H9 (cell line): ENCODE results near the gene LRP1B. TPM values are rescaled to one million over a fixed set of nuclear protein-coding genes. Genes with fewer than 3 reads are reported as not detected.

ENCODE experiments used
- DNase-seq: peaks from one replicate; pipeline ENCODE4 v3.0.0-alpha.2; 2017
- H2AFZ ChIP-seq: one replicate; pipeline ENCODE4 v1.6.1; 2013; ENCODE audit warnings: mild to moderate bottlenecking, low read length, control low read depth, moderate library complexity
- H2AK5ac ChIP-seq: 2 replicates; pipeline ENCODE4 v1.6.1; 2013; ENCODE audit warnings: low read length, control low read depth, mixed read lengths; ENCODE audit not compliant: insufficient read length
- H2BK120ac ChIP-seq: one replicate; pipeline ENCODE4 v1.6.1; 2013; ENCODE audit warnings: low read depth, mild to moderate bottlenecking, low read length, control low read depth, inconsistent platforms; ENCODE audit not compliant: poor library complexity, severe bottlenecking
- H2BK12ac ChIP-seq: 2 replicates; pipeline ENCODE4 v1.6.1; 2013; ENCODE audit warnings: low read length, control low read depth, mixed read lengths, low read depth; ENCODE audit not compliant: insufficient read length
- H2BK15ac ChIP-seq: 2 replicates; pipeline ENCODE4 v1.6.1; 2013; ENCODE audit warnings: low read depth, low read length, control low read depth
- H2BK20ac ChIP-seq: one replicate; pipeline ENCODE4 v1.6.1; 2013; ENCODE audit warnings: low read depth, mild to moderate bottlenecking, low read length, control low read depth, inconsistent platforms; ENCODE audit not compliant: poor library complexity, severe bottlenecking
- H2BK5ac ChIP-seq: 2 replicates; pipeline ENCODE4 v1.6.1; 2013; ENCODE audit warnings: low read length, control low read depth, mixed read lengths; ENCODE audit not compliant: insufficient read length
- H3K14ac ChIP-seq: 2 replicates; pipeline ENCODE4 v1.6.1; 2013; ENCODE audit warnings: low read length, control low read depth; ENCODE audit not compliant: insufficient read depth
- H3K18ac ChIP-seq: 2 replicates; pipeline ENCODE4 v1.6.1; 2013; ENCODE audit warnings: low read depth, mild to moderate bottlenecking, mixed read lengths, low read length, control low read depth; ENCODE audit not compliant: insufficient read length
- H3K23ac ChIP-seq: 2 replicates; pipeline ENCODE4 v1.6.1; 2013; ENCODE audit warnings: low read length, control low read depth, mixed read lengths, low read depth; ENCODE audit not compliant: insufficient read length
- H3K23me2 ChIP-seq: 2 replicates; pipeline ENCODE4 v1.6.1; 2013; ENCODE audit warnings: low read depth, mild to moderate bottlenecking, mixed read lengths, low read length, control low read depth; ENCODE audit not compliant: insufficient read length, poor library complexity, severe bottlenecking
- H3K27ac ChIP-seq: 2 replicates; pipeline ENCODE4 v1.5.1; 2013; ENCODE audit warnings: low read length, control low read depth, mixed read lengths, low read depth; ENCODE audit not compliant: insufficient read length
- H3K27me3 ChIP-seq: 2 replicates; pipeline ENCODE4 v1.6.1; 2013; ENCODE audit warnings: low read length, control low read depth, inconsistent platforms; ENCODE audit not compliant: insufficient read depth
- H3K4ac ChIP-seq: 2 replicates; pipeline ENCODE4 v1.6.1; 2013; ENCODE audit warnings: low read depth, mild to moderate bottlenecking, control low read depth, inconsistent platforms, low read length, moderate library complexity
- H3K4me1 ChIP-seq: 2 replicates; pipeline ENCODE4 v1.6.1; 2013; ENCODE audit warnings: low read length, control low read depth, inconsistent platforms; ENCODE audit not compliant: insufficient read depth
- H3K4me2 ChIP-seq: 2 replicates; pipeline ENCODE4 v1.6.1; 2013; ENCODE audit warnings: low read length, control low read depth, mixed read lengths; ENCODE audit not compliant: insufficient read length, insufficient read depth
- H3K56ac ChIP-seq: 2 replicates; pipeline ENCODE4 v1.6.1; 2013; ENCODE audit warnings: low read depth, mild to moderate bottlenecking, mixed read lengths, low read length, control low read depth; ENCODE audit not compliant: insufficient read length
- H3K79me1 ChIP-seq: 2 replicates; pipeline ENCODE4 v1.6.1; 2013; ENCODE audit warnings: low read depth, mild to moderate bottlenecking, moderate library complexity, low read length, control low read depth, inconsistent platforms; ENCODE audit not compliant: insufficient read depth, poor library complexity, severe bottlenecking
- H3K79me2 ChIP-seq: 2 replicates; pipeline ENCODE4 v1.6.1; 2013; ENCODE audit warnings: low read length, control low read depth, inconsistent platforms; ENCODE audit not compliant: insufficient read depth
- H3K9ac ChIP-seq: 2 replicates; pipeline ENCODE4 v1.6.1; 2013; ENCODE audit warnings: low read length, control low read depth, mixed read lengths; ENCODE audit not compliant: insufficient read length; ENCODE audit errors: extremely low read depth
- H3K9me3 ChIP-seq: one replicate; pipeline ENCODE4 v1.6.1; 2013; ENCODE audit warnings: low read depth, low read length, inconsistent platforms; ENCODE audit not compliant: control insufficient read depth
- H3T11ph ChIP-seq: one replicate; pipeline ENCODE4 v1.6.1; 2013; ENCODE audit warnings: mild to moderate bottlenecking, low read length, control low read depth, inconsistent platforms
- H4K20me1 ChIP-seq: one replicate; pipeline ENCODE4 v1.6.1; 2013; ENCODE audit not compliant: control insufficient read depth, insufficient read length, insufficient read depth
- H4K5ac ChIP-seq: 2 replicates; pipeline ENCODE4 v1.6.1; 2013; ENCODE audit warnings: low read depth, mild to moderate bottlenecking, mixed read lengths, low read length, control low read depth; ENCODE audit not compliant: insufficient read length
- H4K8ac ChIP-seq: replicated peaks from 2 replicates; pipeline ENCODE4 v1.6.1; 2013; ENCODE audit warnings: low read length, control low read depth, mixed read lengths, low read depth; ENCODE audit not compliant: insufficient read length
- H4K91ac ChIP-seq: 2 replicates; pipeline ENCODE4 v1.6.1; 2013; ENCODE audit warnings: low read depth, mild to moderate bottlenecking, moderate library complexity, mixed read lengths, low read length, control low read depth; ENCODE audit not compliant: insufficient read length
- H3K27ac Mint-ChIP-seq, 3 experiments: 2 replicates in 2 of 3; 3 replicates in 1 of 3; pipeline ENCODE4 v1.8.0; 2020 to 2021; ENCODE audit warnings: mixed read lengths in 3 of 3, mild to moderate bottlenecking in 1 of 3, moderate library complexity in 1 of 3
- H3K27me3 Mint-ChIP-seq: 2 replicates; pipeline ENCODE4 v1.8.0; 2021; ENCODE audit warnings: low read depth, mild to moderate bottlenecking, moderate library complexity, mixed read lengths
- H3K36me3 Mint-ChIP-seq, 3 experiments: 2 replicates in 2 of 3; 3 replicates in 1 of 3; pipeline ENCODE4 v1.8.0; 2020 to 2021; ENCODE audit warnings: low read depth in 3 of 3, mixed read lengths in 3 of 3; ENCODE audit not compliant: insufficient read depth in 1 of 3
- H3K4me1 Mint-ChIP-seq, 2 experiments: 2 replicates each; pipeline ENCODE4 v1.8.0; 2020; ENCODE audit warnings: mixed read lengths in 2 of 2
- H3K4me3 Mint-ChIP-seq, 2 experiments: 2 replicates in 1 of 2; 3 replicates in 1 of 2; pipeline ENCODE4 v1.8.0; 2020 to 2021; ENCODE audit warnings: mild to moderate bottlenecking in 2 of 2, mixed read lengths in 2 of 2, moderate library complexity in 1 of 2
- H3K9me3 Mint-ChIP-seq, 2 experiments: 2 replicates in 1 of 2; 3 replicates in 1 of 2; pipeline ENCODE4 v1.8.0; 2020; ENCODE audit warnings: mild to moderate bottlenecking in 2 of 2, mixed read lengths in 2 of 2, moderate library complexity in 1 of 2
- WGBS: extraction: QIAGEN DNeasy Blood & Tissue Kit; methylation state at CpG from one replicate; pipeline ENCODE4 v1.1.7; 2013; ENCODE audit warnings: missing lambda C conversion rate, low lambda C conversion rate, mixed read lengths; ENCODE audit not compliant: insufficient read length; ENCODE audit errors: extremely low coverage; 5-methylcytosine and 5-hydroxymethylcytosine counted together
- total RNA-seq: library from RNA; stranded (reverse); gene quantifications from 2 replicates; pipeline ENCODE4 v1.2.1, GENCODE V29; 2021
- TF ChIP-seq, protein P1 (sequence below): fragments of 200-600 bp; sonication (generic); conservative IDR thresholded peaks from 3 replicates; pipeline ENCODE4 v1.8.0; 2021; ENCODE audit warnings: antibody characterized with exemption, mild to moderate bottlenecking

The LRP1B gene
- total RNA-seq, 1 experiment from 2014 or later: not detected

DNA sequence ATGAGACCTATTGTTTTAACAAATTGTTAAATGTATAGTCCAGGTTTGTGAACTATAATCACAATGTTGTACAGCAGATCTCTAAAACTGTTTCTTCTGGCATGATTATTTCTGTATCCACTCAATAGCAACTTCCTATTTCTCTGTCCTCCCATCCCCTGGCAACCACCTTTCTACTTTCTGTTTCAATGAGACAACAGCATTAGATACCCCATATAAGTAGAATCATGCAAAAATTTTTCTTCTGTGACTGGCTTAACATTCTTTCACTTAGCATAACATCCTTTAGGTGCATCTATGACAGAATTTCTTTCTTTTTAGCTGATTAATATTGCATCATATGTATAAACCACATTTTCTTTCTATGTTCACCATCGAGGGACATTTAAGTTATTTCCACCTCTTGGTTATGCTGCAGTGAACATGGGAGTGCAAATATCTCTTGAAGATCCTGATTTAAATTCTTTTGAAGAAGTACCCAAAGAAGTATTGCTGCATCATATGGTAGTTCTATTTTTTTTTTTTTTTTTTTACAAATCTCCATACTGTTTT, 713.5 kb downstream of the LRP1B start:
- Histone ChIP-seq H2BK20ac (no peak overlapping the region), H3K18ac (no peak overlapping the region), H2BK12ac (no peak overlapping the region), H3K79me1 (no peaks in the 10 kb centered on the region), H3K4me1 (no peaks in the 10 kb centered on the region), H2AK5ac (no peak overlapping the region), H4K5ac (no peak overlapping the region), H2AFZ (no peak overlapping the region), H3K4ac (no peak overlapping the region), H3T11ph (no peak overlapping the region), H3K9me3 (no peaks in the 10 kb centered on the region), H3K79me2 (no peaks in the 10 kb centered on the region), H4K8ac (no peak overlapping the region), H3K9ac (no peak overlapping the region), H3K23me2 (no peaks in the 10 kb centered on the region), H2BK15ac (no peak overlapping the region), H2BK5ac (no peak overlapping the region), H2BK120ac (no peak overlapping the region), H3K4me2 (no peak overlapping the region), H4K91ac (no peak overlapping the region), H3K14ac (no peak overlapping the region), H3K27me3 (no peaks in the 10 kb centered on the region), H3K27ac (no peak overlapping the region), H3K23ac (no peak overlapping the region), H4K20me1 (no peaks in the 10 kb centered on the region), H3K56ac (no peak overlapping the region)
- no peaks in the 10 kb centered on the region for H3K27me3 Mint-ChIP-seq
- H3K4me3 Mint-ChIP-seq: no peak overlapping the region
- H3K4me1 Mint-ChIP-seq: peaks cover 0 to 2% of the 10 kb centered on the region in 2 experiments; a peak in 2 of 4 replicates
- WGBS: no CpG with 5 or more reads among the region's 1 CpG
- peaks cover 7 to 12% of the 10 kb centered on the region in 2 experiments for H3K9me3 Mint-ChIP-seq
- peaks cover 0 to 11% (median 0%) of the 10 kb centered on the region in 3 experiments; a peak in 2 of 7 replicates for H3K36me3 Mint-ChIP-seq
- DNase-seq: no peak
- no peak overlapping the region for H3K27ac Mint-ChIP-seq
- TF ChIP-seq, protein P1, sequence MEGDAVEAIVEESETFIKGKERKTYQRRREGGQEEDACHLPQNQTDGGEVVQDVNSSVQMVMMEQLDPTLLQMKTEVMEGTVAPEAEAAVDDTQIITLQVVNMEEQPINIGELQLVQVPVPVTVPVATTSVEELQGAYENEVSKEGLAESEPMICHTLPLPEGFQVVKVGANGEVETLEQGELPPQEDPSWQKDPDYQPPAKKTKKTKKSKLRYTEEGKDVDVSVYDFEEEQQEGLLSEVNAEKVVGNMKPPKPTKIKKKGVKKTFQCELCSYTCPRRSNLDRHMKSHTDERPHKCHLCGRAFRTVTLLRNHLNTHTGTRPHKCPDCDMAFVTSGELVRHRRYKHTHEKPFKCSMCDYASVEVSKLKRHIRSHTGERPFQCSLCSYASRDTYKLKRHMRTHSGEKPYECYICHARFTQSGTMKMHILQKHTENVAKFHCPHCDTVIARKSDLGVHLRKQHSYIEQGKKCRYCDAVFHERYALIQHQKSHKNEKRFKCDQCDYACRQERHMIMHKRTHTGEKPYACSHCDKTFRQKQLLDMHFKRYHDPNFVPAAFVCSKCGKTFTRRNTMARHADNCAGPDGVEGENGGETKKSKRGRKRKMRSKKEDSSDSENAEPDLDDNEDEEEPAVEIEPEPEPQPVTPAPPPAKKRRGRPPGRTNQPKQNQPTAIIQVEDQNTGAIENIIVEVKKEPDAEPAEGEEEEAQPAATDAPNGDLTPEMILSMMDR: no peak
